Endothelial cell of umbilical vein (primary cell): ENCODE data around the gene ARHGEF16. TPM values are rescaled to one million over a fixed set of nuclear protein-coding genes. Genes with fewer than 3 reads are reported as not detected.

ENCODE experiments used
- BruUV-seq: library from RNA; stranded (reverse); fragments of 400-500 nt; replicated peaks from 2 replicates; lab custom pipeline; 2021; lab: Mats Ljungman, UMichigan
- CTCF ChIA-PET: fragments of 300-600, 350-600 bp; sonication (Branson Sonifier 250); formaldehyde crosslinking; loops from one replicate; lab custom pipeline; 2021; ENCODE audit warnings: antibody characterized with exemption, inconsistent platforms; lab: Charles Lee
- POLR2A ChIA-PET: fragments of 300-600, 350-600 bp; sonication (Branson Sonifier 250); formaldehyde crosslinking; loops from one replicate; lab custom pipeline; 2021; ENCODE audit warnings: antibody characterized with exemption, inconsistent platforms; lab: Charles Lee
- DNase-seq: peaks from one replicate; pipeline ENCODE4 v3.0.0-alpha.2; 2011; ENCODE audit warnings: low read depth, low spot score
- FAIRE-seq: peaks from 2 replicates; lab custom pipeline; 2011; peaks lifted over from hg19 to GRCh38; lab: Jason Lieb, UNC
- H2AFZ ChIP-seq: 2 replicates; pipeline ENCODE4 v1.6.0; 2012; ENCODE audit warnings: low read depth, low read length, control low read depth, inconsistent platforms
- H3K27ac ChIP-seq: 2 replicates; pipeline ENCODE4 v1.5.1; 2011; ENCODE audit warnings: low read depth, mild to moderate bottlenecking, control low read depth, low read length, moderate library complexity; ENCODE audit not compliant: insufficient read depth
- H3K27me3 ChIP-seq, 2 experiments: 2 replicates each; pipeline versions ENCODE4 v1.6.0 to v1.6.1; 2011; ENCODE audit warnings: low read length in 2 of 2, mixed read lengths in 1 of 2; ENCODE audit not compliant: control insufficient read depth in 2 of 2, insufficient read depth in 2 of 2
- H3K36me3 ChIP-seq, 2 experiments: 2 replicates in 1 of 2; 3 replicates in 1 of 2; pipeline ENCODE4 v1.5.1; 2011; ENCODE audit warnings: low read length in 2 of 2, mild to moderate bottlenecking in 1 of 2, moderate library complexity in 1 of 2; ENCODE audit not compliant: control insufficient read depth in 2 of 2, insufficient read depth in 2 of 2; ENCODE audit errors: extremely low read depth in 1 of 2
- H3K4me1 ChIP-seq: 3 replicates; pipeline ENCODE4 v1.5.1; 2011; ENCODE audit warnings: mild to moderate bottlenecking, low read length; ENCODE audit not compliant: control insufficient read depth, insufficient read depth; ENCODE audit errors: extremely low read depth
- H3K4me2 ChIP-seq: 2 replicates; pipeline ENCODE4 v1.6.1; 2011; ENCODE audit warnings: low read length, control low read depth, mixed read lengths; ENCODE audit not compliant: insufficient read depth
- H3K4me3 ChIP-seq, 3 experiments: fragments of 200-600 bp in 1 of 3; sonication (generic), shearing (Covaris generic) in 1 of 3; replicated peaks in 1 of 3; 2 replicates each; pipeline ENCODE4 v1.5.1; 2011 to 2016; ENCODE audit warnings: control low read depth in 3 of 3, low read length in 3 of 3, mild to moderate bottlenecking in 2 of 3, inconsistent platforms in 1 of 3, low read depth in 1 of 3, moderate library complexity in 1 of 3; ENCODE audit not compliant: insufficient read depth in 1 of 3
- H3K79me2 ChIP-seq: 2 replicates; pipeline ENCODE4 v1.6.0; 2012; ENCODE audit warnings: low read length, inconsistent platforms; ENCODE audit not compliant: control insufficient read depth, insufficient read depth
- H3K9ac ChIP-seq: replicated peaks from 2 replicates; pipeline ENCODE3; 2011; ENCODE audit warnings: low read length, control low read depth; ENCODE audit not compliant: insufficient read depth; ENCODE audit errors: extremely low read depth
- H3K9me1 ChIP-seq: replicated peaks from 3 replicates; pipeline ENCODE4 v1.6.0; 2011; ENCODE audit warnings: mild to moderate bottlenecking, low read length; ENCODE audit not compliant: control insufficient read depth, insufficient read depth; ENCODE audit errors: extremely low read depth
- H3K9me3 ChIP-seq: replicated peaks from 2 replicates; pipeline ENCODE4 v1.5.1; 2012; ENCODE audit warnings: low read length, inconsistent platforms; ENCODE audit not compliant: control insufficient read depth, insufficient read depth
- H4K20me1 ChIP-seq: replicated peaks from 2 replicates; pipeline ENCODE3; 2011; ENCODE audit warnings: mild to moderate bottlenecking, low read length; ENCODE audit not compliant: control insufficient read depth, insufficient read depth; ENCODE audit errors: extremely low read depth
- EZH2 ChIP-seq: IDR thresholded peaks from 2 replicates; pipeline ENCODE4 v1.6.1; 2012; ENCODE audit warnings: borderline replicate concordance, low read depth, mild to moderate bottlenecking, moderate library complexity, low read length, inconsistent platforms; ENCODE audit not compliant: severe bottlenecking
- FOS ChIP-seq: IDR thresholded peaks from 2 replicates; pipeline ENCODE4 v1.6.1; 2011; ENCODE audit warnings: mild to moderate bottlenecking, low read length, moderate library complexity, borderline replicate concordance; ENCODE audit not compliant: insufficient read depth
- GATA2 ChIP-seq: IDR thresholded peaks from 2 replicates; pipeline ENCODE4 v1.7.0; 2011; ENCODE audit warnings: low read depth, mild to moderate bottlenecking, moderate library complexity, mixed read lengths, low read length; ENCODE audit not compliant: insufficient read length, insufficient read depth
- JUN ChIP-seq: IDR thresholded peaks from 2 replicates; pipeline ENCODE4 v1.6.1; 2011; ENCODE audit warnings: borderline replicate concordance, low read depth; ENCODE audit not compliant: insufficient read length, insufficient read depth
- MYC ChIP-seq: IDR thresholded peaks from one replicate; pipeline ENCODE4 v1.6.1; 2011; ENCODE audit warnings: mild to moderate bottlenecking, low read depth, low read length
- POLR2A ChIP-seq: IDR thresholded peaks from 2 replicates; pipeline ENCODE4 v1.6.1; 2012; ENCODE audit warnings: low read depth, mild to moderate bottlenecking, control low read depth, low read length
- POLR2AphosphoS5 ChIP-seq: IDR thresholded peaks from 2 replicates; pipeline ENCODE4 v1.6.1; 2012; ENCODE audit warnings: low read depth, mild to moderate bottlenecking, control low read depth, low read length, moderate library complexity; ENCODE audit not compliant: insufficient read depth
- dilution Hi-C: fragments of 300-500 bp; cut with MboI; formaldehyde crosslinking; loops from one replicate; pipeline ENCODE4 v1.15.0; 2019; ENCODE audit warnings: low sequenced_read_pairs; ENCODE audit not compliant: extremely low pct_ligation_motif_present
- intact Hi-C: fragments of 100-400 bp; cut with micrococcal nuclease; formaldehyde crosslinking; loops from one replicate; pipeline ENCODE4 v1.10.0; 2022
- polyA plus RNA-seq, 4 experiments: library from polyadenylated mRNA; depleted of rRNA in 3 of 4; stranded (reverse) in 3 of 4; unstranded in 1 of 4; fragments of >200 nt; gene quantifications; 2 replicates each; pipeline versions ENCODE4 v1.2.1 to v1.2.3, GENCODE V29; 2011 to 2012; ENCODE audit warnings: missing spikeins in 1 of 4
- total RNA-seq: library from RNA; stranded (reverse); gene quantifications from 2 replicates; pipeline ENCODE4 v1.2.3, GENCODE V29; 2021
- TF ChIP-seq, protein P1 (sequence below): IDR thresholded peaks from 2 replicates; pipeline ENCODE4 v1.6.1; 2011; ENCODE audit not compliant: insufficient read depth, insufficient read length
- TF ChIP-seq, protein P2 (sequence below), 2 donors: IDR thresholded peaks; 1 replicate in 1 of 2; 2 replicates in 1 of 2; pipeline ENCODE4 v1.5.1; 2011; ENCODE audit warnings: low read length in 2 of 2, mild to moderate bottlenecking in 2 of 2, moderate library complexity in 2 of 2, control low read depth in 1 of 2, inconsistent platforms in 1 of 2, low read depth in 1 of 2; ENCODE audit not compliant: insufficient read depth in 1 of 2; ENCODE audit errors: extremely low read depth in 1 of 2

The ARHGEF16 gene
- total and polyA plus RNA-seq, 2 donors (not counting 3 experiments of a cell fraction or from before 2014, with no cell fraction given): 0.52 to 1.3 TPM

DNA sequence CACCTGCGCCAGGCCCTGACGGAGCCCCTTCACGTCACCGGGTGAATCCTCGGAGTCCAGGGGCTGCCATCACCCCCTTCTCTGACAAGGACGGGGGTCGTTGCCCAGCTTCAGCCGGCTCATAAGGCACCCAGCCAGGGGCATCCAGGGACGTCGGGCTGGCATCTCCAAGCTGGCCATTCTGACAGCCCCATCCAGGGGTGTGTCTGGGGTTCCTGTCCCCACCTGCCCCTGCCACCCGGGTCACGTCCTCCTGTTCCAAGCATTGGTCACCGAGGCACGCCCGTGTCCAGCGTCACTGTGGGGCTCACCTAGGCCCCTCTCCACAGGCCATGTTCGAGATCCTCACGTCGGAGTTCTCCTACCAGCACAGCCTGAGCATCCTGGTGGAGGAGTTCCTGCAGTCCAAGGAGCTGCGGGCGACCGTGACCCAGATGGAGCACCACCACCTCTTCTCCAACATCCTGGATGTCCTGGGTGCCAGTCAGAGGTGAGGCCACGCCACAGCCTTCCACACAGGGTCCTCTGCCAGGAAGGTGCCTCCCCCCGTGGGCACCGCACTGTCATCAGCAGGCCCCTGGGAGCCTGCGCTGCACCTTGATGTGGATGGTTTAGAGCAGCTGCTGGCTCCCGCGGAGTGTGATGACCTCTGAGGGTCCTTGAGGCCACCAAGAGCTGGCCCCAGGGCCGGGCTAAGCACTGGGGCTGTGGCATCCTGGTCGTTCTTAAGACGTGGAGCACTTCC, 14.8 kb downstream of the ARHGEF16 start:
- FAIRE-seq (no peak), DNase-seq (no peak)
- intact Hi-C loops (no loop called here), dilution Hi-C loops (no loop called here)
- Histone ChIP-seq H3K79me2 (no peaks in the 10 kb centered on the region), H3K36me3 (no peaks in the 10 kb centered on the region), H3K27me3 (no peaks in the 10 kb centered on the region), H3K9me1 (no peaks in the 10 kb centered on the region), H3K4me3 (no peak overlapping the region), H3K27ac (no peak overlapping the region), H3K4me1 (peaks cover 4% of the 10 kb centered on the region), H3K4me2 (no peak overlapping the region), H3K9ac (no peak overlapping the region), H4K20me1 (no peaks in the 10 kb centered on the region), H3K9me3 (no peaks in the 10 kb centered on the region), H2AFZ (no peak overlapping the region)
- POLR2A ChIA-PET: no interaction called here
- TF ChIP-seq EZH2 (no peak), JUN (no peak), GATA2 (no peak), MYC (no peak), POLR2AphosphoS5 (no peak), POLR2A (no peak), FOS (no peak)
- TF ChIP-seq, protein P1, sequence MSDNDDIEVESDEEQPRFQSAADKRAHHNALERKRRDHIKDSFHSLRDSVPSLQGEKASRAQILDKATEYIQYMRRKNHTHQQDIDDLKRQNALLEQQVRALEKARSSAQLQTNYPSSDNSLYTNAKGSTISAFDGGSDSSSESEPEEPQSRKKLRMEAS: no peak
- TF ChIP-seq, protein P2, sequence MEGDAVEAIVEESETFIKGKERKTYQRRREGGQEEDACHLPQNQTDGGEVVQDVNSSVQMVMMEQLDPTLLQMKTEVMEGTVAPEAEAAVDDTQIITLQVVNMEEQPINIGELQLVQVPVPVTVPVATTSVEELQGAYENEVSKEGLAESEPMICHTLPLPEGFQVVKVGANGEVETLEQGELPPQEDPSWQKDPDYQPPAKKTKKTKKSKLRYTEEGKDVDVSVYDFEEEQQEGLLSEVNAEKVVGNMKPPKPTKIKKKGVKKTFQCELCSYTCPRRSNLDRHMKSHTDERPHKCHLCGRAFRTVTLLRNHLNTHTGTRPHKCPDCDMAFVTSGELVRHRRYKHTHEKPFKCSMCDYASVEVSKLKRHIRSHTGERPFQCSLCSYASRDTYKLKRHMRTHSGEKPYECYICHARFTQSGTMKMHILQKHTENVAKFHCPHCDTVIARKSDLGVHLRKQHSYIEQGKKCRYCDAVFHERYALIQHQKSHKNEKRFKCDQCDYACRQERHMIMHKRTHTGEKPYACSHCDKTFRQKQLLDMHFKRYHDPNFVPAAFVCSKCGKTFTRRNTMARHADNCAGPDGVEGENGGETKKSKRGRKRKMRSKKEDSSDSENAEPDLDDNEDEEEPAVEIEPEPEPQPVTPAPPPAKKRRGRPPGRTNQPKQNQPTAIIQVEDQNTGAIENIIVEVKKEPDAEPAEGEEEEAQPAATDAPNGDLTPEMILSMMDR (IDR thresholded peaks at IDR 0.05; ENCODE audit: extremely low read depth in 1 of 2, insufficient read depth in 1 of 2, low read depth in 1 of 2, low read length in 2 of 2): no peak
- CTCF ChIA-PET: interaction anchor here (0.7 to 1.0 kb wide), 2 partner anchors 16 kb away, joined by 4 to 5 read pairs; no protein-coding TSS in a partner anchor
- BruUV-seq: no TSS peak
